Left lung (tissue), 10 donors: ENCODE measurements around the gene SIGLEC7. TPM values are rescaled to one million over a fixed set of nuclear protein-coding genes. Genes with fewer than 3 reads are reported as not detected.

Experiments used
- ATAC-seq: fragments of 200-7000 bp; cut with Tn5 transposase; one replicate; pipeline ENCODE4 v1.9.1; 2020; ENCODE audit warnings: moderate library complexity
- DNase-seq, 4 donors: peaks; one replicate each; pipeline ENCODE4 v3.0.0-alpha.2; 2013 to 2020
- H3K27ac ChIP-seq, 2 donors: fragments of 200-600 bp; sonication (generic) in 1 of 2; one replicate each; pipeline versions ENCODE4 v1.5.0 to v1.8.0; 2020 to 2021
- H3K27me3 ChIP-seq, 2 donors: fragments of 200-600 bp; sonication (generic) in 1 of 2; one replicate each; pipeline versions ENCODE4 v1.5.0 to v1.8.0; 2020 to 2021
- H3K36me3 ChIP-seq, 2 donors: fragments of 200-600 bp; sonication (generic) in 1 of 2; one replicate each; pipeline versions ENCODE4 v1.5.0 to v1.8.0; 2020 to 2021
- H3K4me1 ChIP-seq, 2 donors: fragments of 200-600 bp; one replicate each; pipeline ENCODE4 v1.8.0; 2021
- H3K4me3 ChIP-seq, 2 donors: fragments of 200-600 bp; sonication (generic) in 1 of 2; one replicate each; pipeline versions ENCODE4 v1.5.0 to v1.8.0; 2020 to 2021; ENCODE audit warnings: mild to moderate bottlenecking in 1 of 2
- H3K9me3 ChIP-seq, 2 donors: fragments of 200-600 bp; sonication (generic) in 1 of 2; one replicate each; pipeline versions ENCODE4 v1.5.0 to v1.8.0; 2020 to 2021
- CTCF ChIP-seq, 2 donors: fragments of 200-600 bp; sonication (generic) in 1 of 2; IDR thresholded peaks; one replicate each; pipeline versions ENCODE4 v1.5.0 to v1.8.0; 2021; ENCODE audit warnings: antibody characterized with exemption in 2 of 2
- intact Hi-C, 2 donors: fragments of 100-400 bp; cut with DNase I; formaldehyde crosslinking; loops; one replicate each; pipeline versions ENCODE4 v1.11.2 to v1.14.2; 2022
- polyA plus RNA-seq, 6 donors: library from polyadenylated mRNA; unstranded; fragments of 120-200 nt; gene quantifications; one replicate each; pipeline ENCODE4 v1.2.1, GENCODE V29; 2013; ENCODE audit not compliant: insufficient read length in 6 of 6
- total RNA-seq, 2 donors: library from RNA; stranded (reverse); fragmentation: NEBNext Ultra II Directional; extraction: Animal tissue kit (Norgen Biotek cat#: 25700); gene quantifications; one replicate each; pipeline ENCODE4 v1.2.1, GENCODE V29; 2021
- donor health status: DM: no; HTN: yes; CAD: no.
- donor health status: DM: no; HTN: no; CAD: no.

SIGLEC7 gene
- total and polyA plus RNA-seq, 8 donors = 0.63 to 10.4 (median 0.78) TPM

- Histone ChIP-seq H3K4me3 (peak overlapping the region; percentile 2 to 52), H3K27ac (peak overlapping the region; percentile 13 to 97), H3K9me3 (no peaks in the 10 kb centered on the region), H3K36me3 (peaks cover 0 to 26% of the 10 kb centered on the region in 2 donors), H3K4me1 (peaks cover 0 to 67% of the 10 kb centered on the region in 2 donors), H3K27me3 (peaks cover 0 to 15% of the 10 kb centered on the region in 2 donors)
- intact Hi-C loops = no loop called here
- peak in 1 of 4 donors; percentile 81 for DNase-seq
- no peak for TF ChIP-seq CTCF (IDR thresholded peaks at IDR 0.05)
- no peak for ATAC-seq
Measured at GRCh38 chr19:51125421-51126075, 16.6 kb upstream of the SIGLEC7 start.

GRCh38 chr19:51127032-51127431 lies 15.1 kb upstream of the SIGLEC7 start:
- Histone ChIP-seq H3K4me3 (peak overlapping the region in 1 of 2 donors; percentile 52), H3K27ac (peak overlapping the region; percentile 13 to 97), H3K36me3 (peaks cover 0 to 31% of the 10 kb centered on the region in 2 donors), H3K27me3 (peaks cover 0 to 19% of the 10 kb centered on the region in 2 donors), H3K9me3 (no peaks in the 10 kb centered on the region), H3K4me1 (peaks cover 0 to 68% of the 10 kb centered on the region in 2 donors)
- intact Hi-C loops = no loop called here
- DNase-seq (peak in 1 of 4 donors; percentile 31), ATAC-seq (no peak)
- TF ChIP-seq CTCF (IDR thresholded peaks at IDR 0.05) = no peak

GRCh38 chr19:51127755-51128154 lies 14.3 kb upstream of the SIGLEC7 start:
- DNase-seq (peak in 1 of 4 donors; percentile 69), ATAC-seq (peak; percentile 6)
- H3K27me3 ChIP-seq = peaks cover 0 to 19% of the 10 kb centered on the region in 2 donors
- H3K4me3 ChIP-seq = peak overlapping the region in 1 of 2 donors; percentile 52
- no peak for TF ChIP-seq CTCF (IDR thresholded peaks at IDR 0.05)
- peaks cover 0 to 71% of the 10 kb centered on the region in 2 donors for H3K4me1 ChIP-seq
- peak overlapping the region in 1 of 2 donors; percentile 97 for H3K27ac ChIP-seq
- intact Hi-C loops = no loop called here
- no peaks in the 10 kb centered on the region for H3K9me3 ChIP-seq
- peaks cover 0 to 31% of the 10 kb centered on the region in 2 donors for H3K36me3 ChIP-seq

GRCh38 chr19:51128227-51128626 lies 13.9 kb upstream of the SIGLEC7 start:
- Histone ChIP-seq H3K27ac (peak overlapping the region; percentile 10 to 97), H3K4me3 (peak overlapping the region in 1 of 2 donors; percentile 52), H3K36me3 (peaks cover 0 to 31% of the 10 kb centered on the region in 2 donors), H3K27me3 (peaks cover 0 to 19% of the 10 kb centered on the region in 2 donors), H3K4me1 (peaks cover 0 to 71% of the 10 kb centered on the region in 2 donors), H3K9me3 (no peaks in the 10 kb centered on the region)
- intact Hi-C loops = no loop called here
- DNase-seq (peak in 1 of 4 donors; percentile 27), ATAC-seq (no peak)
- TF ChIP-seq CTCF (IDR thresholded peaks at IDR 0.05) = no peak

- Histone ChIP-seq H3K9me3 (no peaks in the 10 kb centered on the region), H3K27me3 (peaks cover 0 to 17% of the 10 kb centered on the region in 2 donors), H3K36me3 (peaks cover 0 to 31% of the 10 kb centered on the region in 2 donors), H3K27ac (peak overlapping the region in 1 of 2 donors; percentile 16), H3K4me1 (peaks cover 0 to 68% of the 10 kb centered on the region in 2 donors), H3K4me3 (no peak overlapping the region)
- ATAC-seq = no peak
- intact Hi-C loops = no loop called here
- no peak for TF ChIP-seq CTCF (IDR thresholded peaks at IDR 0.05)
- no peak for DNase-seq
Measured at GRCh38 chr19:51129716-51130115, 12.4 kb upstream of the SIGLEC7 start.
